KMS-11 (cell line): Measurements from ENCODE around the gene C1orf198.

Experiments used
- H2AFZ ChIP-seq: fragments of 200-600 bp; sonication (generic); 2 replicates; pipeline ENCODE4 v1.6.1; 2016; ENCODE audit warnings: antibody characterized with exemption, mixed run types, low read depth
- H3K27ac ChIP-seq: fragments of 200-600 bp; sonication (generic); 2 replicates; pipeline ENCODE4 v1.6.1; 2016; ENCODE audit warnings: mild to moderate bottlenecking, mixed run types
- H3K27me3 ChIP-seq: fragments of 200-600 bp; sonication (generic); 2 replicates; pipeline ENCODE4 v1.6.1; 2017; ENCODE audit warnings: mild to moderate bottlenecking, low read depth, mixed run types, moderate library complexity; ENCODE audit not compliant: insufficient read depth
- H3K36me3 ChIP-seq: fragments of 200-600 bp; sonication (generic); 2 replicates; pipeline ENCODE4 v1.6.1; 2017; ENCODE audit warnings: mild to moderate bottlenecking, mixed run types; ENCODE audit not compliant: insufficient read depth
- H3K4me1 ChIP-seq: fragments of 200-600 bp; sonication (generic); 2 replicates; pipeline ENCODE4 v1.6.1; 2016; ENCODE audit warnings: mild to moderate bottlenecking, low read depth, mixed run types; ENCODE audit not compliant: poor library complexity, severe bottlenecking
- H3K4me2 ChIP-seq: fragments of 200-600 bp; sonication (generic); 2 replicates; pipeline ENCODE4 v1.7.0; 2016; ENCODE audit warnings: mild to moderate bottlenecking, mixed run types
- H3K4me3 ChIP-seq: fragments of 200-600 bp; sonication (generic); IDR thresholded peaks from 2 replicates; pipeline ENCODE4 v1.6.1; 2017; ENCODE audit warnings: low read depth, low read length, mixed read lengths; ENCODE audit not compliant: insufficient read depth
- H3K79me2 ChIP-seq: fragments of 200-600 bp; sonication (generic); 2 replicates; pipeline ENCODE4 v1.6.1; 2016; ENCODE audit warnings: low read depth, mixed run types; ENCODE audit not compliant: insufficient read depth
- H3K9ac ChIP-seq: fragments of 200-600 bp; sonication (generic); 2 replicates; pipeline ENCODE4 v1.6.1; 2016; ENCODE audit warnings: mild to moderate bottlenecking, mixed run types
- H4K20me1 ChIP-seq: fragments of 200-600 bp; sonication (generic); 2 replicates; pipeline ENCODE4 v1.6.1; 2016; ENCODE audit warnings: mild to moderate bottlenecking, mixed run types; ENCODE audit not compliant: insufficient read depth
- TF ChIP-seq, protein P1 (sequence below): fragments of 200-600 bp; sonication (generic); conservative IDR thresholded peaks from 2 replicates; pipeline ENCODE4 v1.6.1; 2017; ENCODE audit warnings: low read depth, mild to moderate bottlenecking, antibody characterized with exemption, low read length, moderate library complexity, mixed read lengths

The C1orf198 gene

GRCh38 chr1:230809256-230809990 is 58.9 kb downstream of the C1orf198 start:
- Histone ChIP-seq H3K36me3 (no peaks in the 10 kb centered on the region), H3K27me3 (no peaks in the 10 kb centered on the region), H4K20me1 (no peaks in the 10 kb centered on the region), H3K4me1 (no peaks in the 10 kb centered on the region), H3K79me2 (no peaks in the 10 kb centered on the region), H2AFZ (no peak overlapping the region), H3K4me2 (no peak overlapping the region), H3K9ac (no peak overlapping the region), H3K27ac (no peak overlapping the region), H3K4me3 (no peak overlapping the region)
- TF ChIP-seq, protein P1, sequence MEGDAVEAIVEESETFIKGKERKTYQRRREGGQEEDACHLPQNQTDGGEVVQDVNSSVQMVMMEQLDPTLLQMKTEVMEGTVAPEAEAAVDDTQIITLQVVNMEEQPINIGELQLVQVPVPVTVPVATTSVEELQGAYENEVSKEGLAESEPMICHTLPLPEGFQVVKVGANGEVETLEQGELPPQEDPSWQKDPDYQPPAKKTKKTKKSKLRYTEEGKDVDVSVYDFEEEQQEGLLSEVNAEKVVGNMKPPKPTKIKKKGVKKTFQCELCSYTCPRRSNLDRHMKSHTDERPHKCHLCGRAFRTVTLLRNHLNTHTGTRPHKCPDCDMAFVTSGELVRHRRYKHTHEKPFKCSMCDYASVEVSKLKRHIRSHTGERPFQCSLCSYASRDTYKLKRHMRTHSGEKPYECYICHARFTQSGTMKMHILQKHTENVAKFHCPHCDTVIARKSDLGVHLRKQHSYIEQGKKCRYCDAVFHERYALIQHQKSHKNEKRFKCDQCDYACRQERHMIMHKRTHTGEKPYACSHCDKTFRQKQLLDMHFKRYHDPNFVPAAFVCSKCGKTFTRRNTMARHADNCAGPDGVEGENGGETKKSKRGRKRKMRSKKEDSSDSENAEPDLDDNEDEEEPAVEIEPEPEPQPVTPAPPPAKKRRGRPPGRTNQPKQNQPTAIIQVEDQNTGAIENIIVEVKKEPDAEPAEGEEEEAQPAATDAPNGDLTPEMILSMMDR: no peak

GRCh38 chr1:230808281-230808872 is 59.9 kb downstream of the C1orf198 start:
- H3K9ac ChIP-seq: no peak overlapping the region
- TF ChIP-seq, protein P1: no peak
- H3K27me3 ChIP-seq: no peaks in the 10 kb centered on the region
- H3K79me2 ChIP-seq: no peaks in the 10 kb centered on the region
- H3K4me2 ChIP-seq: no peak overlapping the region
- H2AFZ ChIP-seq: no peak overlapping the region
- H3K4me3 ChIP-seq: no peak overlapping the region
- no peak overlapping the region for H3K27ac ChIP-seq
- no peaks in the 10 kb centered on the region for H4K20me1 ChIP-seq
- no peaks in the 10 kb centered on the region for H3K36me3 ChIP-seq
- no peaks in the 10 kb centered on the region for H3K4me1 ChIP-seq

DNA sequence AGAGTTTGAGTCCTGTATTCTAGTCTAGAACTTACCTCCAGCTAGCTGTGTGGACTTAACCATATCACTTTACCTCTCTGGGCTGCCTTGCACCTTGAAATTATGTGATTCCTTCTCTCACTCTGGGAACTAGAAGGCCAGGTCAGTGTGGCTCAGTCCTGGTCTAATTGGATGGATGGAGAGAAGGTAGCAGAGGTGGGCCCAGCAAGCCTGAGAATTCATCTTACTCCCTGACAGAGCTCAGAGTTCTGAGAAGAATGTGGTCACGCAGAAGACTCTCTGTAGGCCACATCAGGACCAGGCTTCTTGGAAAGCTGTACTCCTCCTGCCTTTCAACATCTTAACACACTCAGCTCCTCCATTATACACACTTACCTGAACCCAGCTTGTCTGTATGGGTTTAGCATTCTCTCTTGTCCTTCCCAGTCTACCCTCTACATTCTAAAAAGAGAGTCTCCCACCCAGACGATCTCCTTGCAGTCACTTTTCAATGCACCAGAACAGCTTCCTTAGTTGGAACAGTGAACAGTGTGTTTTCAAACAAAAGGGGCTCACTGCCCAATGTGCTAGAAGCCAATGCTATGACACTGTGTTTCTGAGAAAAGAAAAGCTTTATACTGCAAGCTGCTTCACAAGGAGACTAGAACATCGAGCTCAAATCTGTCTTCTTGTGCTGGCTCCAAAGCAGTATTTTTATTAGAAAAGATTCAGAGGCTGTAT is 60.6 kb downstream of the C1orf198 start:
- Histone ChIP-seq H3K79me2 (no peaks in the 10 kb centered on the region), H4K20me1 (no peaks in the 10 kb centered on the region), H3K4me3 (no peak overlapping the region), H3K27ac (no peak overlapping the region), H3K9ac (no peak overlapping the region), H3K4me1 (no peaks in the 10 kb centered on the region), H3K36me3 (no peaks in the 10 kb centered on the region), H3K4me2 (no peak overlapping the region), H3K27me3 (no peaks in the 10 kb centered on the region), H2AFZ (no peak overlapping the region)
- TF ChIP-seq, protein P1: no peak

DNA sequence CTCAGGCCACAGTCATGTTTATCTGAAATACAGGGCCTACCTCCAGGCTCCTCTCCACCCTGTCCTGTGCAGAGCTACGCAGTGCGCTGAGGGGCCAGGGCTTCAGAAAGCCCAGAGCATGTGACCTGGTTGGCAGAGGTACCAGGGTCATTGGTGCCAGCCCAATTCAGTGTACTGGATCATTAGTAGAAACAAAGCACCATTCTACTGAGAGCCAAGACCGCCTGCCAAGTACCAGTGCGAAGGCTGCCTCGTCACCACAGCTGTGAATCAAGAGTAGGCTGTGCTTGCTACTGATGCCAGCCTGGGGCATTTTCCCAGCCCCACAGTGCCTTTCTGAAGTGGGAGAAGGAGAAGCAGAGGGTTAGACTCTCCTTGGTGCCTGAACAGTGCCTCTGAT is 61.3 kb downstream of the C1orf198 start:
- H2AFZ ChIP-seq: no peak overlapping the region

More for the DNA sequence above, 61.3 kb downstream of the C1orf198 start:
- TF ChIP-seq, protein P1: no peak
- Histone ChIP-seq H3K4me1 (no peaks in the 10 kb centered on the region), H3K27ac (no peak overlapping the region), H3K9ac (no peak overlapping the region), H3K27me3 (no peaks in the 10 kb centered on the region), H3K4me2 (no peak overlapping the region), H3K4me3 (no peak overlapping the region), H4K20me1 (no peaks in the 10 kb centered on the region), H3K79me2 (no peaks in the 10 kb centered on the region), H3K36me3 (no peaks in the 10 kb centered on the region)
